Skeletal muscle satellite cell (primary cell): ENCODE measurements around the gene ALAS2.
A peak's percentile ranks its signal among the peaks of the same experiment; 100 is the strongest.
"Not testable (repeated sequence)": the region's sequence is repeated elsewhere in the genome, so short reads cannot be mapped to it uniquely, and the experiment has no call there.

Experiments used
- H3K27me3 ChIP-seq: 2 replicates; pipeline ENCODE4 v1.7.0; 2013; ENCODE audit warnings: low read length; ENCODE audit not compliant: control insufficient read depth, insufficient read depth
- H3K36me3 ChIP-seq: 2 replicates; pipeline ENCODE4 v1.7.0; 2013; ENCODE audit warnings: mild to moderate bottlenecking, control low read depth, low read length; ENCODE audit not compliant: insufficient read depth
- H3K4me1 ChIP-seq: 2 replicates; pipeline ENCODE4 v1.7.0; 2013; ENCODE audit warnings: low read length; ENCODE audit not compliant: control insufficient read depth, insufficient read depth
- H3K4me2 ChIP-seq: 2 replicates; pipeline ENCODE4 v1.7.0; 2013; ENCODE audit warnings: mild to moderate bottlenecking, low read length
- H3K4me3 ChIP-seq: 2 replicates; pipeline ENCODE4 v1.7.0; 2013; ENCODE audit warnings: low read length
- H3K9ac ChIP-seq: 2 replicates; pipeline ENCODE4 v1.7.0; 2013; ENCODE audit warnings: mild to moderate bottlenecking, low read depth, low read length, moderate library complexity
- H3K9me3 ChIP-seq: replicated peaks from 2 replicates; pipeline ENCODE4 v1.7.0; 2013; ENCODE audit warnings: mild to moderate bottlenecking, control low read depth, low read length

ALAS2 gene

DNA sequence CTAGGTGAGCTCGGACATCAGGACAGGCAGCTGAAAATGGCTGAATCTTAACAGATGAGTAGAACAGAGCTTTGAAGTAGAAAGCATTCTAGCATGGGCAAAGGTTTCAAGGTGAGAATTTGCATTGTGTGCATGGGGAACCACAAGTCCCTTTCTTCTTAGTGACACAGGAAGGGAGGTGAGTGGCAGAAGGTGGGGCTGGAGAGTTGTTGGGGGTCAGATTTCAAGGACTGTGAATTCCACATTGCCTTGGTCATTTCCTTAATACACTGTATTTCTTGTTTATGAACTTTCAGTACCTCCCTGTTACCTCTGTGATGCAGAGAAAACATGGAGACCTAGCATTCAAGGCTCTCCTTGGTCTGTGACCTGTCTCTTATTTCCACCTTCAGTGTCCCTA is 26.5 kb downstream of the ALAS2 start:
- Histone ChIP-seq H3K9ac (no peak overlapping the region), H3K4me3 (no peak overlapping the region), H3K4me1 (peaks cover 4% of the 10 kb centered on the region), H3K36me3 (peaks cover 18% of the 10 kb centered on the region), H3K27me3 (no peaks in the 10 kb centered on the region), H3K4me2 (no peak overlapping the region), H3K9me3 (no peaks in the 10 kb centered on the region)

DNA sequence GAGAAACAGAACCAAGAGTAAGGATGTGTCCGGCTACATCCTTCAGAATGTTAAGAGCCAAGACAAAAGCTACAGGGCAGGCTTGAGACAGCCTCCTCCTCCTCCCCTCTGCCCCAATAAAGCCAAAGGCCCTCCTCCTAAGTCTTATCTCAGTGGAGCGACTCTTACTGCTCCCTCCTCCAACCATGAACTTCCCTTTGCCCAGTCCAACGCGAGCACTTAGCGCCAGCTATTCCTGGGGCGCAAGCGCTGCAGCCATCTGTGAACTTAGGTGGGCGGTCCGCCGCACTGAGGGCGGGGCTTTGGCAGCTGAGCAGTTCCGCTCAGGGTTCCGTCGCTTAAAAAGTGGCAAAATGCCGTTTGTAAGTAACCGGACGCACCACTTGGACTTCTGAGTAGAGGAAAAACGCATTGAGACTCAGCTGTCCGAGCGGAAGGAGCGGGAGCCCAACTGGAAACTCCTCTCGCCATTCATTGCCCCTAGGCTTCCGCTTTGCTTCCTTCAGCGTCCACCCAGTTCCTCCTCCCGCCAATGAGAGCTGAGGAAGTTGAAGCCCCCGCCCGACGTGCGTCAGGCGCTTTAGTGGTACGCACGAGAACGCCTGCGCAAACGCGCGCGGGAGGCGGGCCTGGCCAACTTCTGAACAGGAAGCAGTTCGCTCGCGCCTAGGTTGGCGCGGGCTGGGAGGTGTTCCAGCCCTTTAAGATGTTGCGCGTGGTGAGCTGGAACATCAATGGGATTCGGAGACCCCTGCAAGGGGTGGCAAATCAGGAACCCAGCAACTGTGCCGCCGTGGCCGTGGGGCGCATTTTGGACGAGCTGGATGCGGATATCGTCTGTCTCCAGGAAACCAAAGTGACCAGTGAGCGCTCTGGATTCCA is 30.8 kb downstream of the ALAS2 start, which contains the start of gene APEX2:
APEX2 (plus strand) TSS at position 647 of the 882 bp plus-strand sequence; CDS start at position 707, 60 bp downstream.
- Histone ChIP-seq H3K9me3 (no peaks in the 10 kb centered on the region), H3K9ac (peak within 1 kb of the TSS; percentile 91), H3K4me2 (peak within 1 kb of the TSS; percentile 70), H3K4me3 (peak within 1 kb of the TSS; percentile 80), H3K4me1 (no peaks in the 10 kb centered on the region), H3K27me3 (no peaks in the 10 kb centered on the region), H3K36me3 (peaks cover 14% of the 10 kb centered on the region)

DNA sequence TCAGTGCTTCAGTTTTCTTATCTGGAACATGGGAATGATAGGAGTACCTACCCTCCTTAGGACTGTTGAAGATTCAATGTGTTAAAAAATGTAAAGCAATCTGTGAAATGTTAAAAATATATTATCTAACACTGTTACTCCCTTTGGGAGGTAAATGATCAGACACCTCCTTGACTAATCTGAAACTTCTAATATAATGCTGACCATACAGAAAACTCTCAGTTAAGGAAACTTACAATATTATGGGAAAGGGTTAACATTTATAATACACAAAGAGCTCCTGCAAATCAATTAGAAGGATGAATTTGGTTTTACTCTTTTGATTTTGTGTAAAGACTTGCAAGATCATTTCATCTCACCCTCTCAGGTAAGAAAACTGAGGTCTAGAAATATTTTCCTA is 35.2 kb downstream of the ALAS2 start:
- H3K36me3 ChIP-seq, result no peaks in the 10 kb centered on the region
- H3K9me3 ChIP-seq, result no peaks in the 10 kb centered on the region
- no peaks in the 10 kb centered on the region for H3K4me1 ChIP-seq
- H3K4me3 ChIP-seq, result no peak overlapping the region
- H3K27me3 ChIP-seq, result peaks cover 10% of the 10 kb centered on the region
- H3K9ac ChIP-seq, result no peak overlapping the region
- no peak overlapping the region for H3K4me2 ChIP-seq

DNA sequence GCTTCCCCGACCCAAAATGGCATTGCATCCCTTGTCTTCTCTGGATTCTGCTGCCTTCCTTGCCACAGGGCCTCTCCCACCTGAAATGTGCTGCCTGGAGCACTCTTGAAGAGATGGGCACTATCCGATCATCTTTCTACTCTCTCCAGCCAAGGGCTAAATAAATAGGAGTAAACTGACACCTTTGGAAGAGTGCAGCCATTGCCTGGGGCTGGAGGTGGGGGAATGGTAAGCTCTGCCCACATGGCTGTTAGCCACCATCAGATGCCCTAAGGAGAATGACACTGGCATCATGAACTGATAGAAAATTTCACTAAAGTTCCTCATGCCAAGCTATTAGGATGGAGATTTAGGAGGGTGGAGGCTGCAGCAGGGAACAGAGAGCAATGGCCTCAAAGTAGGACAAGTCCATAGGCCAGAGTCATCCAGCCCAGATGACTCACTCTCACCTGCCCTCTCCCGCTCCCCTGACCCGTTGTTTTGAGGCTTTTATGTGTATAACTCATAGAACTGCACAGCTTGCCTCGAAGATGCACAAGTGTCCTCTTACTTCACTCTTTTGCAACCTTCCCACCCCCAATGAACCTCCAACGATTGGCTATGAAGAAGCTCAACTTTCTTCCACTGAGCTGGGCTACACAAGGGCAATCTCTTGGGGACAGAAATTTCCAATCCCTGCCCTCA is 36.0 kb downstream of the ALAS2 start:
- Histone ChIP-seq H3K9ac (no peak overlapping the region), H3K4me1 (no peaks in the 10 kb centered on the region), H3K9me3 (no peaks in the 10 kb centered on the region), H3K4me2 (no peak overlapping the region), H3K36me3 (no peaks in the 10 kb centered on the region), H3K27me3 (peaks cover 10% of the 10 kb centered on the region), H3K4me3 (no peak overlapping the region)

DNA sequence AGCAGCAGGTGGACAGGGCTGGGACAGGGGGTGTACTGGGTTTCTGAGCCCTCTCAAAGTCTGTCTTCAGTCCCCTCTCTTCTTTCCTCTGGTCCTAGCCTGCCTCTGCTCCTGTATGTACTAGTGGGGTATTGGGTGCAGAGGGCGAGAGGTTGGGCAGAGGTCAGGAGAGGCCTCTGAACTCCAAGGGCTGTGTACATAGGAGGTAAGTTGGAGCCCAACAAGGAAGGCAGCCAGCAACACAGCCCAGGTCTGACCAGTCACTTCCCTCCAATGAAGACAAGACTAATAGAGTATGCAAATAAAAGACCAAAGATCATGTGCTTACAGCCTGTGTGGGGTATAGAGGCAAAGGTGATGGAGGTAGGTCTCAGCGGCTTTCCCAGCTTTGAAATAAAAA is 36.7 kb downstream of the ALAS2 start, which contains the start of gene PFKFB1:
PFKFB1 (minus strand) TSS at position 90 of the 400 bp plus-strand sequence. CDS start 181 bp downstream, outside the sequence.
- no peak within 1 kb of the TSS for H3K4me3 ChIP-seq
- no peaks in the 10 kb centered on the region for H3K4me1 ChIP-seq
- no peaks in the 10 kb centered on the region for H3K9me3 ChIP-seq
- no peak within 1 kb of the TSS for H3K4me2 ChIP-seq
- no peaks in the 10 kb centered on the region for H3K36me3 ChIP-seq
- H3K27me3 ChIP-seq, result peaks cover 10% of the 10 kb centered on the region
- no peak within 1 kb of the TSS for H3K9ac ChIP-seq

DNA sequence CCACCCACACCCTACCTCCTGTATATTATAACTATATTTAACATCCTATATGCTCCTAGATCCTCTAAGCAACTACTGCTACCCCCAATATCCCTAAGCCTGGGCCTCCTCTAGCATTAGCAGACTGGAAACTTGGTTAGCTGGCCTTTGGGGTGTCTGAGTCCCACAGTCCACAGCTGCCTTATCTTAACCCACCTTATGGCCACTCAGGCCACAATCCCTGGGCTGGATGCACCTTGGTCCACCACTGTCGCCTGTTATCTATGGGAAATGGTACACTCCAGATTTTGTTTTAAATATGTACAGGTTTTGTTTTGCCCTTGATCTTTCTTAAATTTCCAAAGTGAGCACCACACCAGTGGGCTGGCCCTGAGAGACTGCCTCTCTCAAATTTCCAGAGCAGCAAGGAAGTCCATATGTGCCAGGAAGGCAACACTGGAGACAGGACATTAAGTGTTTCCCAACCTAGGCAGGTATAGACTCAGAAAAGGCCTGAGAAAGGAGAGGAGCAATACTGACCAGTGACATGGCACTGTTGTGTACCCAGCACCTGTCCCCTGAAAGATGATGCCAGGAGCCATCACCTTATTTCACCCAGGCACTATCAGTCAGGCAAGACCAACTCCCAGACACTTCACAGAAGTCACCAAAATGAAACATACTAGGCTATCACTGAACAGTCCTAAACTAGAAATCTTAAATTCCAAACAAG is 37.7 kb downstream of the ALAS2 start:
- Histone ChIP-seq H3K4me2 (no peak overlapping the region), H3K9ac (no peak overlapping the region), H3K4me3 (no peak overlapping the region), H3K27me3 (peaks cover 10% of the 10 kb centered on the region), H3K9me3 (no peaks in the 10 kb centered on the region), H3K36me3 (no peaks in the 10 kb centered on the region), H3K4me1 (no peaks in the 10 kb centered on the region)

DNA sequence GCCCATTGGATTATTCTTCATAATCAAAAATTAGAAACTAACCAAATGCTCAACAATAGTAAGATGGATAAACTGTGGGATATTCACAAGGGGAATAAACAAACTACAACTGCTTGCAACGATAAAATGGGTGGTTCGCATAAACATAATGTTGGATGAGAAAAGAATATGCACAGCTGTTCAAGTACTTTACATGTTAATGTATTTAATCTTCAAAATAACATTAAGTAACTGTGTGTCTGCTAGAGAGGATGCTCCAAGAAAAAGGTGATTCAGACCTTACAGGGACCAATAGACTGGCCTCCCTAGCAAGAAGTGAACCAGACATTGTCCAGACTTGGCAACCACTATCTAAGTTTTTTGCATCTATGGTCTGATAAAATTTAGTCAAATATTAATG is 39.1 kb downstream of the ALAS2 start:
- Histone ChIP-seq H3K9ac (no peak overlapping the region), H3K4me3 (no peak overlapping the region), H3K36me3 (no peaks in the 10 kb centered on the region), H3K27me3 (peaks cover 10% of the 10 kb centered on the region), H3K4me1 (no peaks in the 10 kb centered on the region), H3K9me3 (no peaks in the 10 kb centered on the region), H3K4me2 (no peak overlapping the region)

DNA sequence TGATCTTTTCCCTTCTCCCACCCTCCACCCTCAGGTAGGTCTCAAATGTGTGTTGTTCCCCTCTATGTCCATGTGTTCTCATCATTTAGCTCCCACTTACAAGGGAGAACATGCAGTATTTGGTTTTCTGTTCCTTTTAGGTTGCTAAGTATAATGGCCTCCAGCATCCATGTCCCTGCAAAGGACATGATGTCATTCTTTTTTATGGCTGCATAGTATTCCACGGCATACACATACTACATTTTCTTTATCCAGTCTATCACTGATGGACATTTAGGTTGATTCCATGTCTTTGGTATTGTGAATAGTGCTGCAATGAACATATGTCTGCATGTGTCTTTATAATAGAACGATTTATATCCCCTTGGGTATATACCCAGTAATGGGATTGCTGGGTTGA is 47.5 kb downstream of the ALAS2 start:
- not testable (repeated sequence) for H3K36me3 ChIP-seq, H3K4me3 ChIP-seq, H3K4me1 ChIP-seq, H3K4me2 ChIP-seq, H3K27me3 ChIP-seq, H3K9me3 ChIP-seq, H3K9ac ChIP-seq

DNA sequence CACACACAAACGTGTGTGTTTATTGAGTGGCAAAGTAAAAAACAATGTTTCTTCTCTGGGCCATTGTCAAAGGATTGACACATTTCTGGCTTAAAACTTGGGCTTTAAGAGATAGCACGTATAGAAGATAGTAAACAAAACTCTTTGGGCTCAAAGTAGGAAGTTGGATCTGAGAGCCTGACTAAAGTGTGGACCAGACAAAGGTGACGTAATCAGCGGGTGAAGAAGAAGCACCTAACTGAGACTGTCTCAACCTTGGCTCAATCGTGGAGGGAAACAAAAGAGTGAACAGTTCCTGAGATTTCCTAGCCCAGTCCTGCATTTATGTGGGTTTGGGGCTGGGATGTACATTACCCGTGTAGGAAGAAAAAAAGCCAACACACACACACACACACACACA is 50.4 kb downstream of the ALAS2 start:
- H3K27me3 ChIP-seq, result peaks cover 4% of the 10 kb centered on the region
- no peak overlapping the region for H3K9ac ChIP-seq
- no peak overlapping the region for H3K4me3 ChIP-seq
- no peaks in the 10 kb centered on the region for H3K36me3 ChIP-seq
- H3K4me1 ChIP-seq, result no peaks in the 10 kb centered on the region
- H3K9me3 ChIP-seq, result no peaks in the 10 kb centered on the region
- H3K4me2 ChIP-seq, result no peak overlapping the region

DNA sequence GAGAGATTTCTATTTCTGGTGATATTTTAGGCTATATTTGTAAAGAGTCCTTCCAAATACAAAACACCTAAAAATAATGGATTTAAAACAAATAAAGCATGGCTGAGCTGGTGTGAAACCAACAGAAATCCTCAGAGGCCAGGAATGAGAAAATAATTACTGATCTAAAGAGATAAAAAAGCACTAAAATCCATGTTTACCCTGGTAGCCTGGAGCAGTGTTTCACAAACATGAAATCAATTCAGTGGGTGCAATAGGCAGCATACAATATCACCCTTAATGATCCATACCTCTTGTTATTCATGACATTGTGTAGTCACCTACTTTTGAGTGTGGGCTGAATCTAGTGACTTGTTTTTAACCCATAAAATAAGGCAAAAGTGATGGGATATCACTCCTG is 51.3 kb downstream of the ALAS2 start:
- H3K36me3 ChIP-seq, result no peaks in the 10 kb centered on the region
- H3K4me3 ChIP-seq, result no peak overlapping the region
- H3K4me1 ChIP-seq, result no peaks in the 10 kb centered on the region
- no peak overlapping the region for H3K4me2 ChIP-seq
- H3K9ac ChIP-seq, result no peak overlapping the region
- no peaks in the 10 kb centered on the region for H3K9me3 ChIP-seq
- H3K27me3 ChIP-seq, result peaks cover under 1% of the 10 kb centered on the region

DNA sequence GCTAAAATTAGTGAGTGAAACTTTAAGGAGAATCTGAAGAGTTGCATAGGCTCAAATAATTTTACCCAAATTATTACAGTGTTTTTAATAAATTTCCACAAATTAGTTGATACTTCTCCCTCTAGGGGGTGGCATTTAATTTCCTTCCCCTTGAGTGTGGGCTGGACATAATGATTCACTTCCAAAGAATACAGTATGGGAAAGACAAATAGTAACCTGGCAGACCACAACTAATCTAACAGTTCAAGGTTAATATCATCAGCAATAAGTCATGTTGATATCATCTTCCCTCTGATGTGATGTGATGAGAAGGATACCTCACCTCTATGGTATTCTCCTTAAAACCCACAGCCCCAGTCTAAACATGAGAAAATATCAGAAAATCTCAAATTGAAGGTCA is 52.3 kb downstream of the ALAS2 start:
- Histone ChIP-seq H3K4me3 (no peak overlapping the region), H3K4me2 (no peak overlapping the region), H3K9me3 (no peaks in the 10 kb centered on the region), H3K9ac (no peak overlapping the region), H3K27me3 (no peaks in the 10 kb centered on the region), H3K4me1 (no peaks in the 10 kb centered on the region), H3K36me3 (no peaks in the 10 kb centered on the region)
